HepG2 (cell line): Measurements from ENCODE around the gene ST14. TPM values are rescaled to one million over a fixed set of nuclear protein-coding genes. Genes with fewer than 3 reads are reported as not detected.

Source experiments
- ATAC-seq: fragments of 200-7000 bp; cut with Tn5 transposase; 3 replicates; pipeline ENCODE4 v1.9.1; 2020; ENCODE audit warnings: mild to moderate bottlenecking, moderate library complexity
- BruUV-seq: library from RNA; stranded (reverse); fragments of 400-500 nt; replicated peaks from 2 replicates; lab custom pipeline; 2021; lab: Mats Ljungman, UMichigan
- CTCF ChIA-PET: fragments of 300-600 bp; formaldehyde crosslinking; extraction: SDS; loops from one replicate; lab custom pipeline; 2021; ENCODE audit warnings: low total read pairs, inconsistent platforms, low intra/inter-chr PET ratio; lab: Yijun Ruan, JAX
- POLR2A ChIA-PET: fragments of 350-600 bp; sonication (Branson Sonifier 250); formaldehyde crosslinking; loops from one replicate; lab custom pipeline; 2020; ENCODE audit warnings: antibody characterized with exemption, inconsistent platforms; lab: Yijun Ruan, JAX
- DNase-seq: peaks from one replicate; pipeline ENCODE4 v3.0.0-alpha.2; 2015; ENCODE audit warnings: low spot score
- FAIRE-seq: peaks from 3 replicates; lab custom pipeline; 2011; peaks lifted over from hg19 to GRCh38; lab: Jason Lieb, UNC
- H2AFZ ChIP-seq: one replicate; pipeline ENCODE4 v1.6.1; 2011; ENCODE audit warnings: low read length, inconsistent platforms
- H3K27ac ChIP-seq: fragments of 300-600 bp; 3 replicates; pipeline ENCODE4 v1.8.0; 2011; ENCODE audit warnings: mixed run types, mild to moderate bottlenecking, mixed read lengths, low read length, inconsistent platforms; ENCODE audit not compliant: insufficient read depth; ENCODE audit errors: extremely low read length
- H3K27me3 ChIP-seq, 2 experiments: fragments of 200-600 bp in 1 of 2; 2 replicates in 1 of 2; 3 replicates in 1 of 2; pipeline versions ENCODE4 v1.6.0 to v1.8.0; 2011; ENCODE audit warnings: low read length in 2 of 2, mild to moderate bottlenecking in 2 of 2, moderate library complexity in 2 of 2, inconsistent platforms in 1 of 2; ENCODE audit not compliant: insufficient read depth in 2 of 2, control insufficient read depth in 1 of 2
- H3K36me3 ChIP-seq, 2 experiments: fragments of 200-600 bp in 1 of 2; replicated peaks in 1 of 2; 2 replicates in 1 of 2; 3 replicates in 1 of 2; pipeline versions ENCODE4 v1.5.1 to v1.8.0; 2011; ENCODE audit warnings: low read length in 2 of 2, inconsistent platforms in 1 of 2; ENCODE audit not compliant: insufficient read depth in 2 of 2, control insufficient read depth in 1 of 2
- H3K4me1 ChIP-seq: 2 replicates; pipeline ENCODE4 v1.5.1; 2012; ENCODE audit warnings: low read length, inconsistent platforms; ENCODE audit not compliant: insufficient read depth
- H3K4me2 ChIP-seq: 2 replicates; pipeline ENCODE4 v1.6.0; 2011; ENCODE audit warnings: low read depth, low read length, inconsistent platforms
- H3K4me3 ChIP-seq, 3 experiments: fragments of 200-600 bp in 1 of 3; sonication (generic), shearing (Covaris generic) in 1 of 3; replicated peaks in 1 of 3; 2 replicates each; pipeline ENCODE4 v1.5.1; 2011 to 2016; ENCODE audit warnings: low read length in 3 of 3, inconsistent platforms in 2 of 3, low read depth in 2 of 3, mild to moderate bottlenecking in 2 of 3, control low read depth in 1 of 3, mixed read lengths in 1 of 3; ENCODE audit not compliant: insufficient read depth in 1 of 3
- H3K79me2 ChIP-seq: one replicate; pipeline ENCODE4 v1.6.1; 2011; ENCODE audit warnings: low read length, inconsistent platforms; ENCODE audit not compliant: insufficient read depth
- H3K9ac ChIP-seq: 2 replicates; pipeline ENCODE4 v1.6.0; 2011; ENCODE audit warnings: mild to moderate bottlenecking, low read depth, low read length, inconsistent platforms; ENCODE audit not compliant: insufficient read depth
- H3K9me3 ChIP-seq: 2 replicates; pipeline ENCODE4 v1.5.1; 2012; ENCODE audit warnings: mild to moderate bottlenecking, low read length
- H4K20me1 ChIP-seq: 2 replicates; pipeline ENCODE4 v1.6.0; 2011; ENCODE audit warnings: inconsistent platforms, mild to moderate bottlenecking, low read length, moderate library complexity; ENCODE audit not compliant: insufficient read depth
- HHEX ChIP-seq: IDR thresholded peaks from 2 replicates; pipeline ENCODE4 v1.6.1; 2016; ENCODE audit warnings: control low read depth
- HNF1A ChIP-seq, 2 experiments: sonication (generic) in 1 of 2; formaldehyde crosslinking in 1 of 2; IDR thresholded peaks; 2 replicates each; pipeline versions ENCODE4 v1.4.0 to v1.6.1; 2016 to 2020; ENCODE audit warnings: borderline replicate concordance in 1 of 2, low read depth in 1 of 2, mild to moderate bottlenecking in 1 of 2, missing genetic modification reagents in 1 of 2
- MBNL3 ChIP-seq: fragments of 250-450 bp; sonication (Bioruptor Pico); conservative IDR thresholded peaks from 2 replicates; pipeline ENCODE4 v1.8.0; 2022; ENCODE audit warnings: mild to moderate bottlenecking, inconsistent platforms
- PCBP2 ChIP-seq: fragments of 200-400 bp; formaldehyde crosslinking; optimal IDR thresholded peaks from 2 replicates; pipeline ENCODE3; 2018; ENCODE audit warnings: low read length, low read depth; ENCODE audit not compliant: poor library complexity, severe bottlenecking
- TBP ChIP-seq: sonication (generic); formaldehyde crosslinking; IDR thresholded peaks from 2 replicates; pipeline ENCODE4 v1.5.0; 2020; ENCODE audit warnings: missing genetic modification reagents
- ZBTB3 ChIP-seq: sonication (generic); formaldehyde crosslinking; IDR thresholded peaks from 2 replicates; pipeline ENCODE4 v1.4.0; 2020; ENCODE audit warnings: low read depth, mild to moderate bottlenecking, moderate library complexity, missing genetic modification reagents, borderline replicate concordance
- ZNF281 ChIP-seq: sonication (generic); formaldehyde crosslinking; IDR thresholded peaks from 2 replicates; pipeline ENCODE4 v1.4.0; 2020; ENCODE audit warnings: missing genetic modification reagents, borderline replicate concordance
- ZNF646 ChIP-seq: sonication (generic); formaldehyde crosslinking; IDR thresholded peaks from 2 replicates; pipeline ENCODE4 v1.9.0; 2021; ENCODE audit warnings: mild to moderate bottlenecking, missing genetic modification reagents
- WGBS: methylation state at CpG from one replicate; pipeline ENCODE4 v1.1.6; 2017; ENCODE audit warnings: low lambda C conversion rate; 5-methylcytosine and 5-hydroxymethylcytosine counted together
- in situ Hi-C: cut with HindIII; loops from 2 replicates; pipeline ENCODE4 v1.10.0; 2017; ENCODE audit warnings: low pct_unique_long_range_greater_than_20kb; ENCODE audit not compliant: extremely low pct_ligation_motif_present
- intact Hi-C: fragments of 100-400 bp; cut with micrococcal nuclease; formaldehyde crosslinking; loops from one replicate; pipeline ENCODE4 v1.10.0; 2022; ENCODE audit not compliant: unreplicated experiment
- polyA plus RNA-seq, 8 experiments: library from polyadenylated mRNA; depleted of rRNA in 3 of 8; stranded (reverse) in 7 of 8; unstranded in 1 of 8; fragments of >200 nt; fragmentation: Illumina TruSeq in 4 of 8; extraction: Trizol in 4 of 8; gene quantifications; 2 replicates each; pipeline versions ENCODE4 v1.2.1 to v1.2.3, GENCODE V29; 2011 to 2016; ENCODE audit warnings: low read depth in 4 of 8, missing spikeins in 1 of 8, mixed read lengths in 1 of 8; ENCODE audit not compliant: insufficient read depth in 1 of 8
- total RNA-seq, 5 experiments: library from RNA; depleted of rRNA; stranded (reverse); fragments of >200 nt; fragmentation: Illumina TruSeq; extraction: Trizol; gene quantifications; 2 replicates each; pipeline ENCODE4 v1.2.3, GENCODE V29; 2016; ENCODE audit warnings: low read depth in 1 of 5

ST14 gene
- total and polyA plus RNA-seq, 2 of the 13 experiments (the other 11 are each of a cell fraction or from before 2014, with no cell fraction given) = 0.88 to 1.4 TPM

GRCh38 chr11:130121445-130121978 is 38.1 kb upstream of the ST14 start:
- Histone ChIP-seq H3K9me3 (no peaks in the 10 kb centered on the region), H3K4me1 (peaks cover 58% of the 10 kb centered on the region), H3K9ac (no peak overlapping the region), H3K27ac (no peak overlapping the region), H3K4me2 (no peak overlapping the region), H3K4me3 (no peak overlapping the region), H3K36me3 (peaks cover 23 to 83% of the 10 kb centered on the region in 2 experiments), H2AFZ (no peak overlapping the region), H3K27me3 (no peaks in the 10 kb centered on the region)
- DNase-seq = no peak
- BruUV-seq = no TSS peak
- TF ChIP-seq HHEX (CRISPR knock-in tag) = no peak
- TF ChIP-seq ZNF281 (CRISPR knock-in tag) = no peak
- no peak for TF ChIP-seq TBP (CRISPR knock-in tag)
- TF ChIP-seq MBNL3 = no peak
- TF ChIP-seq HNF1A (IDR thresholded peaks at IDR 0.05; ENCODE audit: low read depth) = no peak
- no peak for TF ChIP-seq HNF1A (CRISPR knock-in tag; IDR thresholded peaks at IDR 0.05; ENCODE audit: borderline replicate concordance)
- TF ChIP-seq ZNF646 (CRISPR knock-in tag) = no peak
- no peak for TF ChIP-seq ZBTB3 (CRISPR knock-in tag)
- no peak for TF ChIP-seq PCBP2
- TF ChIP-seq, all 625 proteins: peak for 0
- intact Hi-C loops (no loop called here), in situ Hi-C loops (no loop called here)
- FAIRE-seq (no peak), ATAC-seq (no peak)
- CTCF ChIA-PET = no interaction called here
- Histone ChIP-seq H4K20me1 (peaks cover 13% of the 10 kb centered on the region; the same call in 1 of the 2 replicates), H3K79me2 (peaks cover 50% of the 10 kb centered on the region)
- 89% methylated on average over 5 of the region's 5 CpGs for WGBS
- POLR2A ChIA-PET = interaction anchor here (3.7 kb wide), 1 partner anchor 120 kb away, joined by 61 read pairs; the partner anchor contains the start of gene PRDM10
